GM13976 (cell line): ENCODE results near the gene CD99.
"Not testable (repeated sequence)": the region's sequence is repeated elsewhere in the genome, so short reads cannot be mapped to it uniquely, and the experiment has no call there.

Source experiments
- DNase-seq: peaks from one replicate; pipeline ENCODE4 v3.0.0; 2012; ENCODE audit warnings: low spot score
- CTCF ChIP-seq: IDR thresholded peaks from 2 replicates; pipeline ENCODE4 v1.5.1; 2012; ENCODE audit warnings: borderline replicate concordance, mild to moderate bottlenecking; ENCODE audit not compliant: insufficient read depth; ENCODE audit errors: extremely low read depth, missing control alignments, control extremely low read depth
- in situ Hi-C: fragments of 300-500 bp; cut with MboI; formaldehyde crosslinking; loops from one replicate; pipeline ENCODE4 v1.12.0; 2022; ENCODE audit warnings: low sequenced_read_pairs, mixed read lengths, inconsistent platforms; ENCODE audit not compliant: unreplicated experiment

CD99 gene

GRCh38 chrX:2672084-2672483 lies 19.0 kb upstream of the CD99 start:
- in situ Hi-C loops: no loop called here
- no peak for DNase-seq
- TF ChIP-seq CTCF: no peak

DNA sequence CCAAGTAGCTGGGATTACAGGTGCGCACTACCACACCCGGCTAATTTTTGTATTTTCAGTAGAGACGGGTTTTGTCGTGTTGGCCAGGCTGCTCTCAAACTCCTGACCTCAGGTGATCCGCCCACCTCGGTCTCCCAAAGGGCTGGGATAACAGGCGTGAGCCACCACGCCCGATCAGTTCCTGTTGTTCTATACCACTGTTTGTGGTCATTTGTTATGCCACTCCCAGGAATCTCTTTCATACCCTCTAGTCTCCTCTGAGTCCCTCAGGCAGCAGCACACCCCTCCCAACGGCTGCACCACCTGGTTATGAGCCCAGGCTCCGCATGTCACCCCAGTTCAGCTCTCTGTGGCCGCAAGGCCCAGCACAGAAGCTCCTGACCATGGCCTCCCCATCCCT lies 17.5 kb upstream of the CD99 start:
- in situ Hi-C loops: no loop called here
- no peak for DNase-seq
- TF ChIP-seq CTCF: no peak

GRCh38 chrX:2675657-2676200 lies 15.4 kb upstream of the CD99 start:
- in situ Hi-C loops, DNase-seq: not testable (repeated sequence)

- in situ Hi-C loops: no loop called here
- TF ChIP-seq CTCF: no peak
- no peak for DNase-seq
Observed at GRCh38 chrX:2676794-2677675, 14.1 kb upstream of the CD99 start.

DNA sequence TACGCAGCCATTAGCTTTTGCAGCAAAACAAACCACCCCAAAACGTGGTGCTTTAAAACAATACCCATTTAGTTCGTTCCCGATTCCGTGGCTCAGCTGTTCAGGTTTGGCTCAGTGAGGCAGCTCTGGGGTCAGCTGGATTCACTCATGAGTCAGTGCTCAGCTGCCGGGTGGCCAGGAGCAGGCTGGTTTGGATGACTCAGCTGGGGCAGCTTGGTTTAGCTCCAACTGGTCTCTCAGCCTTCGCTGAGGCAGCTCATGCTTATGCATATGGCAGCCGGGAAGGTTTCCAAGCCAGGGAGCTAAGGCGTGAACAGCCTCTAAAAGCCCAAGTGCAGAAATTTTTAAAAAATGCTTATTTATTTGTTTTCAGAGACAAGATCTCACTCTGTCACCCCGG lies 13.3 kb upstream of the CD99 start:
- DNase-seq: no peak
- TF ChIP-seq CTCF: no peak

DNA sequence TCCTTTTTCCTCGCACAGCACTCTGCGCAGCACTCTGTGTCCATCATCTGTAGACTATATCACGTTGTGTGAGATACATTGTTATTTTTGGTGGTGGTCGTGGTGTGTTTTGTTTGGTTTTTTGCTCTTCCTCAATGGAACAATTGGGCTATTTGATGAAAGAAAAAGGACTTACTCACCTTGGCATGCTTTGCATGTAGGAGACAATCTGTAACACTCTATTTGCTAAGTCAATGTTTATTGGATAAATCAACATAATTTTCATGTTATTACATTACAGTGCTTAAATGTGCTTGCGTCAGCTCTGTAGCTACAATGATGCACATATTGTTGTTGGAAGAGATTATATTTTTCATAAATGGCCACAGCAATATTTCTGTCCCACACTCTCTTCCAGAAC lies 12.5 kb upstream of the CD99 start:
- in situ Hi-C loops: no loop called here
- DNase-seq: no peak
- no peak for TF ChIP-seq CTCF

More for the DNA sequence above, 13.3 kb upstream of the CD99 start:
- in situ Hi-C loops: no loop called here

- DNase-seq: no peak
- in situ Hi-C loops: no loop called here
- no peak for TF ChIP-seq CTCF
Observed at GRCh38 chrX:2679534-2680485, 11.3 kb upstream of the CD99 start.
